GM18519 (cell line): Measurements from ENCODE around the gene HPX.
"Not testable (repeated sequence)": the region's sequence is repeated elsewhere in the genome, so short reads cannot be mapped to it uniquely, and the experiment has no call there.

Experiments used
- ATAC-seq: cut with Tn5 transposase; IDR thresholded peaks from one replicate; pipeline ENCODE4 v1.9.1; 2021; ENCODE audit warnings: mild to moderate bottlenecking, moderate library complexity; ENCODE audit not compliant: unreplicated experiment, low FRiP score

HPX gene

GRCh38 chr11:6393989-6394670 lies 46.7 kb downstream of the HPX start:
- ATAC-seq: no peak

DNA sequence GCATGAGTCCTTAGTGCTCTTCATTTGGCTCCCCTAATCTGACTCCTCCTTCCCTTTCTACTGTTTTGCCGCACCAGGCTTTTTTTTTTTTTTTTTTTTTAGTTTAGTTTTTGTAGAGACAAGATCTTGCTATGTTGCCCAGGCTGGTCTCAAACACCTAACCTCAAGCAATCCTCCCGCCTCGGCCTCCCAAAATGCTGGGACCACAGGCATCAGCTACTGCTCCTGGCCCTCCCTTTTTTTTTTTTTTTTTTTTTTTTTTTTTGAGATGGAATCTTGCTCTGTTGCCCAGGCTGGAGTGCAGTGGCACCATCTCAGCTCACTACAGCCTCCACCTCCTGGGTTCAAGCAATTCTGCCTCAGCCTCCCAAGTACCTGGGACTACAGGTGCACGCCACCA lies 48.5 kb downstream of the HPX start:
- ATAC-seq: not testable (repeated sequence)

- no peak for ATAC-seq
Measured at GRCh38 chr11:6391537-6392134, 49.2 kb downstream of the HPX start.

GRCh38 chr11:6390718-6391469 lies 49.9 kb downstream of the HPX start:
- no peak for ATAC-seq

DNA sequence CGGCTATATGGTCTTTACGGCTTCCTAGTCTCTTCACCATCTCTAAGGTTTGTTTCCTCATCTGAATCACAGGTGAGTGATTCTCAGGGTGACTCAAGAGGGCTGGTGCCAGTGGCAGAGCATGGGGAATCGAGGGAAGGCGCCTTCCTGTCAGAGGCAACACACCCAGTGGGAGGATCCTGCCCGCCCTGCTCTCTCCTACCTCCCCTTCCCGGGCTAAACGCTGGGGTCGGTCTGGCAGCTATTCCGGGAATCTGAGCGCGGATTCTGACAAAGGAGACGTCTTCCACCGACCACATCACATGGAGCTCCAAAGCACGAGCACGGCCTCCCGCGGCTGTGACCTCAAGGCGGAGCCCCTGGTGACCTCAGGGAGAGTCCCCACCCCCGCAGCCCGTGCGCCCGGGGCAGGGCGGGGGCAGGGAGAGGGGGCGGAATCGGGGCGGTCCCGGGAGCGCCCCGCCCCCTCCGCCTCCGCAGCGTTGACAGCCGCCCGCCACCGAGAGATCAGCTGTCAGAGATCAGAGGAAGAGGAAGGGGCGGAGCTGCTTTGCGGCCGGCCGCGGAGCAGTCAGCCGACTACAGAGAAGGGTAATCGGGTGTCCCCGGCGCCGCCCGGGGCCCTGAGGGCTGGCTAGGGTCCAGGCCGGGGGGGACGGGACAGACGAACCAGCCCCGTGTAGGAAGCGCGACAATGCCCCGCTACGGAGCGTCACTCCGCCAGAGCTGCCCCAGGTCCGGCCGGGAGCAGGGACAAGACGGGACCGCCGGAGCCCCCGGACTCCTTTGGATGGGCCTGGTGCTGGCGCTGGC lies 50.7 kb downstream of the HPX start, which contains the start of gene SMPD1:
TSS of gene SMPD1 (plus strand) at position 570 of the 813 bp plus-strand sequence. CDS start at position 695, 125 bp downstream.
- ATAC-seq: peak; percentile 96

GRCh38 chr11:6388748-6389147 lies 52.0 kb downstream of the HPX start:
- no peak for ATAC-seq

DNA sequence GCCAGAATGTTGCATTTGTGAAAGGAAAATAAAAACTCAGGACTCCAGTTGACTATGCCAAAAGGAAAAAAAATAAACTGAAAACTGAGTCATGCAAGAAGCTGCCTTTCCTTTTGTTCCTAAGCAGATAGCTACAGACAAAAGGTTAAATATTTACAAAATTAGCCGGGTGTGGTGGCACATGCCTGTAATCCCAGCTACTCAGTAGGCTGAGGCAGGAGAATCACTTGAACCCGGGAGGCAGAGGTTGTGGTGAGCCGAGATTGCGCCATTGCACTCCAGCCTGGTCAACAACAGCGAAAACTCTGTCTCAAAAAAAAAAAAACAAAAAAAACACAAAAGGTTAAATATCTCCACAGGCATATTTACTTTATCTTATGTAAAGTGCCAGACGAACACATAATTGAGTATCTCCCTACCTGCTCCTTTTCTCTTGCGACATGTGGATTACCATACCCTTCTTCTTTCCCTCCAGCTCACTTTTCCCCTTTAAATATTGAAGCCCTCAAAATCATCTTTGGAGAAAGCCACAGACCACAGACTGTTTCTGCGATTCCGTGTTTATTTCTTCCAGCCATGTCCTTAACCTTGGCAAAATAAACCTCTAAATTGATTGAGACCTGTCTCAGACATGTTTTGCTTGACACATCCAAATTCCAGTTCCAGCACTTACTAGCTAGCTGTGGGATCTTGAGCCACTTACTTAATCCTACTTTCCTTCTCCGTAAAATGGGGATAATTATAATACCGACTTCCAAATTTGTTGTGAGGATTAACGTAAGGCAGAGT lies 52.8 kb downstream of the HPX start:
- ATAC-seq: no peak

- ATAC-seq: no peak
Measured at GRCh38 chr11:6385046-6385777, 55.6 kb downstream of the HPX start.
